ENCODE measurements around the gene JAZF1. TPM values are rescaled to one million over a fixed set of nuclear protein-coding genes. Genes with fewer than 3 reads are reported as not detected.

Gene JAZF1
- total RNA-seq, 2 experiments from 2014 or later: 2.8 to 3.3 TPM

GRCh38 chr7:27991006-27991528, 189.5 kb downstream of the JAZF1 start:
- ATAC-seq (no peak), DNase-seq (no peak)
- Mint-ChIP-seq H3K27me3 (ENCODE audit: low read depth) (no peaks in the 10 kb centered on the region), H3K27ac (no peak overlapping the region), H3K4me1 (ENCODE audit: low read depth) (no peaks in the 10 kb centered on the region), H3K36me3 (ENCODE audit: low read depth) (peaks cover 3% of the 10 kb centered on the region), H3K9me3 (ENCODE audit: insufficient read depth) (peaks cover 5% of the 10 kb centered on the region), H3K4me3 (no peak overlapping the region)
- POLR2A ChIA-PET: no interaction called here
- CTCF ChIA-PET: no interaction called here

- H3K4me3 Mint-ChIP-seq: no peak overlapping the region
- ChIA-PET CTCF (interaction anchor here (0.8 to 1.1 kb wide), 2 partner anchors 43 to 44 kb away, joined by 3 read pairs; no protein-coding TSS in a partner anchor), POLR2A (no interaction called here)
- H3K9me3 Mint-ChIP-seq (ENCODE audit: insufficient read depth): no peaks in the 10 kb centered on the region
- ATAC-seq (no peak), DNase-seq (no peak)
- H3K27ac Mint-ChIP-seq: no peak overlapping the region
- H3K36me3 Mint-ChIP-seq (ENCODE audit: low read depth): peaks cover 3% of the 10 kb centered on the region
- H3K4me1 Mint-ChIP-seq (ENCODE audit: low read depth): peaks cover 11% of the 10 kb centered on the region
- no peaks in the 10 kb centered on the region for H3K27me3 Mint-ChIP-seq (ENCODE audit: low read depth)
These were observed 204.1 kb downstream of the JAZF1 start for GRCh38 chr7:27976531-27976930.

- DNase-seq (no peak), ATAC-seq (no peak)
- ChIA-PET CTCF (no interaction called here), POLR2A (no interaction called here)
- H3K4me3 Mint-ChIP-seq: no peak overlapping the region
- peaks cover 5% of the 10 kb centered on the region for H3K36me3 Mint-ChIP-seq (ENCODE audit: low read depth)
- no peaks in the 10 kb centered on the region for H3K9me3 Mint-ChIP-seq (ENCODE audit: insufficient read depth)
- peaks cover 17% of the 10 kb centered on the region for H3K4me1 Mint-ChIP-seq (ENCODE audit: low read depth)
- H3K27ac Mint-ChIP-seq: no peak overlapping the region
- no peaks in the 10 kb centered on the region for H3K27me3 Mint-ChIP-seq (ENCODE audit: low read depth)
These were observed 207.0 kb downstream of the JAZF1 start for GRCh38 chr7:27973625-27974024.

DNA sequence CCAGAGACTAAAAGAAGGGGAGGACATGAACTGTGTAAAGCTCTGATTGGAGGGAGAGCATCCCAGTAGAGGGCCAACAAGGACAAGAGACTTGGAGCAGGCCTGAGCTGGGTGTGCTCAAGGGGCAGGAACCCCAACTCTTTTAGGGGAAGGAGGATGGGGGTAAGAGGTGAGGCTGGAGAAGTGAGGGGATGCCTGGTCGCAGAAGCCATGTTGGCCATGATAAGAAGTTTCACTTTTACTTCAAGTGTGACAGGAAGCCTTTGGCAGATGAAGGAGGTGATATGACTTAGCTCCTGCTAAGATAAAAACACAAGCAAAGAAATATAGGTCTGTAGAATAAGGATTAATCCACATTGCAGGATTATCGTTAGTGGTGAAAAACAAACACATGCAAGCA, 208.3 kb downstream of the JAZF1 start:
- peaks cover 19% of the 10 kb centered on the region for H3K4me1 Mint-ChIP-seq (ENCODE audit: low read depth)
- peak overlapping the region; percentile 91 for H3K27ac Mint-ChIP-seq
- no peaks in the 10 kb centered on the region for H3K9me3 Mint-ChIP-seq (ENCODE audit: insufficient read depth)
- peak; percentile 94 for ATAC-seq
- ChIA-PET CTCF (interaction anchor here (0.7 to 1.6 kb wide), 3 partner anchors 14 to 48 kb away, joined by 3 to 6 read pairs (median 3); no protein-coding TSS in a partner anchor), POLR2A (no interaction called here)
- peak overlapping the region; percentile 49 for H3K4me3 Mint-ChIP-seq
- H3K27me3 Mint-ChIP-seq (ENCODE audit: low read depth): no peaks in the 10 kb centered on the region
- peaks cover 5% of the 10 kb centered on the region for H3K36me3 Mint-ChIP-seq (ENCODE audit: low read depth)
- peak; percentile 47 for DNase-seq

GRCh38 chr7:27971171-27971812, 209.3 kb downstream of the JAZF1 start:
- no peak overlapping the region for H3K27ac Mint-ChIP-seq
- peaks cover 19% of the 10 kb centered on the region for H3K4me1 Mint-ChIP-seq (ENCODE audit: low read depth)
- POLR2A ChIA-PET: interaction anchor here (1.4 kb wide), 1 partner anchor 231 kb away, joined by 5 read pairs; the partner anchor contains the start of gene TAX1BP1
- H3K9me3 Mint-ChIP-seq (ENCODE audit: insufficient read depth): no peaks in the 10 kb centered on the region
- H3K4me3 Mint-ChIP-seq: no peak overlapping the region
- DNase-seq (no peak), ATAC-seq (no peak)
- H3K27me3 Mint-ChIP-seq (ENCODE audit: low read depth): no peaks in the 10 kb centered on the region
- H3K36me3 Mint-ChIP-seq (ENCODE audit: low read depth): peaks cover 3% of the 10 kb centered on the region
- CTCF ChIA-PET: interaction anchor here (0.5 to 1.6 kb wide), 4 partner anchors 13 to 775 kb away, joined by 3 read pairs; no protein-coding TSS in a partner anchor

DNA sequence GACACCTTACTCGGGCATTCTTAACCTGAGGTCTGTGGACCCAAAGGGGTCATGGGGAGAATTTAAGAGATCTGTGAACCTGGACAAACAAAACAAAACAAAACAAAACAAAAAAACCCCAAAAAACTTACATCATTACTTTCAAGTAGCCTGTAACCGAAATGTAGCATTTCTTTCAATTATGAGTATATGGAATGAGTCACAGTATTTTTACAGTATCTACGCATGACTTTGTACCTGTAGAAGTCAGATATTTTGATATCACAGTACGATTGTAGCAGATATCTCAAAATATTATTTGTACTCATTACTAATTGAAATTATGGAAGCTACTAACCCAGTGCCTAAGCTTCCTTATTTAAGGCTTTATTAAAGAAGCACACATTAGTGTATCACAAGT, 210.2 kb downstream of the JAZF1 start:
- no peak for ATAC-seq
- H3K9me3 Mint-ChIP-seq (ENCODE audit: insufficient read depth): no peaks in the 10 kb centered on the region
- CTCF ChIA-PET: interaction anchor here (0.6 to 1.3 kb wide), 3 partner anchors 11 to 327 kb away, joined by 3 read pairs; no protein-coding TSS in a partner anchor

GRCh38 chr7:27969346-27969745, 211.2 kb downstream of the JAZF1 start:
- peaks cover 3% of the 10 kb centered on the region for H3K36me3 Mint-ChIP-seq (ENCODE audit: low read depth)
- peaks cover 19% of the 10 kb centered on the region for H3K4me1 Mint-ChIP-seq (ENCODE audit: low read depth)
- POLR2A ChIA-PET: no interaction called here
- H3K27me3 Mint-ChIP-seq (ENCODE audit: low read depth): peaks cover 10% of the 10 kb centered on the region
- DNase-seq: no peak
- no peaks in the 10 kb centered on the region for H3K9me3 Mint-ChIP-seq (ENCODE audit: insufficient read depth)
- H3K27ac Mint-ChIP-seq: no peak overlapping the region
- no peak overlapping the region for H3K4me3 Mint-ChIP-seq
- no peak for ATAC-seq
- CTCF ChIA-PET: interaction anchor here (1.3 kb wide), 1 partner anchor 12 kb away, joined by 3 read pairs; no protein-coding TSS in a partner anchor

More for the DNA sequence above, 210.2 kb downstream of the JAZF1 start:
- POLR2A ChIA-PET: interaction anchor here (1.4 kb wide), 1 partner anchor 230 kb away, joined by 5 read pairs; the partner anchor contains the start of gene TAX1BP1
- H3K4me3 Mint-ChIP-seq: no peak overlapping the region
- DNase-seq: no peak
- peaks cover 19% of the 10 kb centered on the region for H3K4me1 Mint-ChIP-seq (ENCODE audit: low read depth)
- peaks cover 4% of the 10 kb centered on the region for H3K27me3 Mint-ChIP-seq (ENCODE audit: low read depth)
- H3K36me3 Mint-ChIP-seq (ENCODE audit: low read depth): peaks cover 3% of the 10 kb centered on the region
- no peak overlapping the region for H3K27ac Mint-ChIP-seq

DNA sequence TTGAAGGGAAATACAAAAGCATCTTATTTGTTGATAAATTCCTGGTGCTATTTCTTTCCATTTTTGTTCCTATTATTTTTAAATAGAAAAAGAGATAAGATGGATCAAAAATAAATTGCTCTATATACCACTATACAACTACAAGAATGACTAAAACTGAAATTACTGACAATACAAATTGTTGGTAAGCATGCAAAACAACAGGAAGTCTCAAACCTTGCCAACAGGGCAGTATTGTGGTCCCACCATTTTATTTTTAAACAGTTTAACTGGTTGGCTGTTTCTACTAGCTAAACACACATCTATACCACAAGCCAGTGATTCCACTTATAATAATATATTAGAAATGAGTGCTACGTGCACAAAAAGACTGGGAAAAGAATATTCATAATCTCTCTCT, 213.0 kb downstream of the JAZF1 start:
- CTCF ChIA-PET: no interaction called here
- Mint-ChIP-seq H3K4me1 (ENCODE audit: low read depth) (peaks cover 19% of the 10 kb centered on the region), H3K27me3 (ENCODE audit: low read depth) (peaks cover 12% of the 10 kb centered on the region), H3K36me3 (ENCODE audit: low read depth) (peaks cover 3% of the 10 kb centered on the region), H3K9me3 (ENCODE audit: insufficient read depth) (no peaks in the 10 kb centered on the region), H3K27ac (no peak overlapping the region), H3K4me3 (no peak overlapping the region)
- POLR2A ChIA-PET: no interaction called here
- ATAC-seq (no peak), DNase-seq (no peak)

GRCh38 chr7:27966219-27966780, 214.3 kb downstream of the JAZF1 start:
- Mint-ChIP-seq H3K4me1 (ENCODE audit: low read depth) (peaks cover 5% of the 10 kb centered on the region), H3K9me3 (ENCODE audit: insufficient read depth) (no peaks in the 10 kb centered on the region), H3K36me3 (ENCODE audit: low read depth) (no peaks in the 10 kb centered on the region)

DNA sequence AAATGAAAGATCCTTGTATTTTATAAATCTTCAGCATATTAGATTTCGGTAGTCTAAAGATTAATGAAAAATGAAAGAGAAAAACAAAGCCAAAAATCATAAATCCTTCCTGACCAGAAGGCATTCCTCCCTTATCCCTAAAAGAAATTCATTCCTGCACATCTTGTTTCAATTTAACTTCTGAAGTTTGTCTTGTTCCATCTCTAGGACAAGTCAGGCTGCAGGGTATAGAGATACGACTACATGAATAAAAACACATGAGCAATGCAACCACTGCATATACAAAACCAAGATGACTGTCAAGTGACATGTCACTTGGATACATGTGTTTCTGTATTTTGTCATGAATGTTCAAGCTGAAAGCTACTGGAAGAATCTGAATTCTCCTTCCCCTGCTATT, 214.9 kb downstream of the JAZF1 start:
- no peak for DNase-seq
- Mint-ChIP-seq H3K36me3 (ENCODE audit: low read depth) (no peaks in the 10 kb centered on the region), H3K4me3 (no peak overlapping the region), H3K27ac (no peak overlapping the region), H3K9me3 (ENCODE audit: insufficient read depth) (no peaks in the 10 kb centered on the region), H3K27me3 (ENCODE audit: low read depth) (peaks cover 14% of the 10 kb centered on the region), H3K4me1 (ENCODE audit: low read depth) (peaks cover 2% of the 10 kb centered on the region)
- POLR2A ChIA-PET: no interaction called here
- ATAC-seq: no peak
- CTCF ChIA-PET: interaction anchor here (1.8 kb wide), 1 partner anchor 54 kb away, joined by 5 read pairs; no protein-coding TSS in a partner anchor

More at GRCh38 chr7:27966219-27966780, 214.3 kb downstream of the JAZF1 start:
- DNase-seq (no peak), ATAC-seq (no peak)
- ChIA-PET POLR2A (no interaction called here), CTCF (interaction anchor here (1.8 kb wide), 1 partner anchor 53 kb away, joined by 5 read pairs; no protein-coding TSS in a partner anchor)
- Mint-ChIP-seq H3K4me3 (no peak overlapping the region), H3K27ac (no peak overlapping the region), H3K27me3 (ENCODE audit: low read depth) (peaks cover 12% of the 10 kb centered on the region)

DNA sequence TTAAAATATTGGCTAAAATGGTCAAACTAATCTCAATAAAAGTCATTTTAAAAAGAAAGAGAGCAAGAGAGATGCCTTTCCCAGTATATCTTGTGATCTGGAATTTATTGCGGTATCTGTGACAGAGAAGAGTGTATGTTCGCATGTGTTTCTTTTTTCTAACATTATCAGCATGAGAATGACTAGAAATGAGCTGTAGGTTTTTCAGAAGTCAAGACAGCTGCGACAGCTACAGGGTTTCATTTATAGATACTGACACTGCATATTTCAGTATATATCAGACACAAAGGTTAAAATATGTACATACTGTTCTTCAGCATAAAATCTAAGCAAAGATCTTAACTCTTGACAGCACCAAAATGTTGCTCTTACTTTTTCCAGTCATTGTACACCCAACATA, 215.8 kb downstream of the JAZF1 start:
- H3K27ac Mint-ChIP-seq: no peak overlapping the region
- ChIA-PET CTCF (no interaction called here), POLR2A (no interaction called here)
- DNase-seq (no peak), ATAC-seq (no peak)
- peaks cover 2% of the 10 kb centered on the region for H3K4me1 Mint-ChIP-seq (ENCODE audit: low read depth)
- peaks cover 14% of the 10 kb centered on the region for H3K27me3 Mint-ChIP-seq (ENCODE audit: low read depth)
- no peaks in the 10 kb centered on the region for H3K36me3 Mint-ChIP-seq (ENCODE audit: low read depth)
- no peaks in the 10 kb centered on the region for H3K9me3 Mint-ChIP-seq (ENCODE audit: insufficient read depth)
- no peak overlapping the region for H3K4me3 Mint-ChIP-seq

DNA sequence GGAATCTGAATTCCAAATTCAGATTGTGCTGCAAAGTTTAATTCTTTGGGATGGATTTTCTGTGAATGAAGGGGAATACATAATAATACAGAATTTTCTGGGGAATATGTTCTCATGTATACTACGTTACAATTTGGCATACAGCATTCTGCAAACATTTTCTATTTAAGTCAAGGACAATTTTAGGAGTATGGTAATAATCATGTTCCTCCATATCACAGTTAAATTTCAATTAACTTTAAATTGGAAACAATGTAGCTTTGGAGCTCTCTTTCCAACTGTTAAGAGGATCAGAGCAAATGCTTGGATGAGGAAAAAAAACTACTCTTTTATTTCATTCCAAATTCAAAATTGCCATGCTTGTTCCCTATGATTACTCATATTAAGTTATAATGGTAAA, 217.5 kb downstream of the JAZF1 start:
- H3K27ac Mint-ChIP-seq: no peak overlapping the region
- peaks cover 2% of the 10 kb centered on the region for H3K4me1 Mint-ChIP-seq (ENCODE audit: low read depth)
- POLR2A ChIA-PET: no interaction called here
- DNase-seq: no peak
- H3K9me3 Mint-ChIP-seq (ENCODE audit: insufficient read depth): no peaks in the 10 kb centered on the region
- no peak overlapping the region for H3K4me3 Mint-ChIP-seq
- no peaks in the 10 kb centered on the region for H3K36me3 Mint-ChIP-seq (ENCODE audit: low read depth)
- peaks cover 17% of the 10 kb centered on the region for H3K27me3 Mint-ChIP-seq (ENCODE audit: low read depth)
- ATAC-seq: no peak
- CTCF ChIA-PET: interaction anchor here (2.3 kb wide), 1 partner anchor 57 kb away, joined by 11 read pairs; no protein-coding TSS in a partner anchor
